CMK (cell line): ENCODE results near the gene GPATCH4.
"Not testable (repeated sequence)": the region's sequence is repeated elsewhere in the genome, so short reads cannot be mapped to it uniquely, and the experiment has no call there.

Experiments
- DNase-seq: peaks from one replicate; pipeline ENCODE4 v3.0.0-alpha.2; 2010; ENCODE audit warnings: low read depth

The GPATCH4 gene

DNA sequence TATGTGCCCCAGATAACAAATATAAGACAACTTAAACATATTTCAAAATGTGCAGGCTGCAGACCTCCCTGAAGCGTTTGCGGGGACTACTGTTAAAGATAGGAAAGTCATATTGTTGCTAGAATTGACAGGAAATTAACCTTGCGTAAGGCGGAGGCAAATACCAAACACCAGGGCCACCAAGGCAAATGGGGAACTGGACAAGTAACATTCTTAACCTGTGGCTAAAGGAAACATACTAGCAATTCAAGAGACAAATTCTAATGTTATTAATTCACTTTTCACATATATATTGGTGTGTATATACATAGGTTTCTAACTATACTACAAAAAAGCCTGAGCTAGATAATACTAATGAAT lies 24.8 kb upstream of the GPATCH4 start:
- no peak for DNase-seq

DNA sequence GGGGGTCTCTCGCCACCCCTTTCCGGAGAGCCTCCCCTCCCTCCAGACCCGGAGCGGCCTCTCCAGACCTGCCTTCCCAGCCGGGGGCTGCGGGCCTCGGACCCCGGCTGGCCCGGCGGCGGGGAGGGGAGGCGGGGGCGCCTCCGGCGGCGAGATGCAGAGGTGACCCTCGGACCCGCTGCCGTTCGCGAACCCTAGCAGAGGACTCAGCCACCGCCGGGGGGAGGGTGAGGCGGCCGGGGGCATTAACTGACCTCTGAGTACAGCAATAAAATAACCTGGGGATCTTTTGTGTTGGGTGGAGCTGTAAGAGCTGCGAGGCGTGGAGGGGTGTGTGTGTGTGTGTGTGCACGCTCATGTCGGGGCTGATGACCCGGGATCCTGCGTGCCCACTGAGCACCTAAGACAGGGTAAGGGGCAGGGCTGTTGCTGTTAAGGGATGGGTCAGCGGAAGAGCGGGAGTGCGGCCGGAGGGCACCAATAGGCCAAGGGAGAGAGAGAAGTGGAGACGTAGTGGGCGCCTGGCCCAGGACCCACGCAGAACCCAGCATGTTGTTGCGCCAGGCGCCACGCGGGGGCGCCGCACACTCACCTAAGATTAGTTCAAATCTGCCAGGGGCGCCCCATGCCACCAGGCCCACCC lies 24.3 kb upstream of the GPATCH4 start:
- no peak for DNase-seq

DNA sequence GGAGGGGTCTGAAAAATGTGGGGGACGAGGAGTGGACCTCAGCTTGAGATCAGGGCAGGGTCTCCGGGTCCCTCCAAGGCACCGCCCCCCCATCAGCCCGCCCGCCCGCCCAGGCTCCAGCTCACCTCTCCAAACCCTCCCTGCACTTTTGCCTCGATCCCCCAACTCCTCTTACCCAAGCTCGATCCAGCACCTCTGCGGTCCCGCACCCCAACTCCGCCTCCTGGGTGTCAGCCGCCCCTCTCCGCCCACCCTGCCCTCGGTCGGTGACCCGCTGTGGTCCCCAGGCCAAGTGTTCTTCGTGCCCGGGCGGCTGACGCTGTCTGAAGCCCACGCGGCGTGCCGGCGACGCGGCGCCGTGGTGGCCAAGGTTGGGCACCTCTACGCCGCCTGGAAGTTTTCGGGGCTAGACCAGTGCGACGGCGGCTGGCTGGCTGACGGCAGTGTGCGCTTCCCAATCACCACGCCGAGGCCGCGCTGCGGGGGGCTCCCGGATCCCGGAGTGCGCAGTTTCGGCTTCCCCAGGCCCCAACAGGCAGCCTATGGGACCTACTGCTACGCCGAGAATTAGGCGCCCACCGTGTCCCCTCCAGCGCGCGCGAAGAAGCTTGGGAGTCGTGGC lies 23.6 kb upstream of the GPATCH4 start:
- DNase-seq: no peak

DNA sequence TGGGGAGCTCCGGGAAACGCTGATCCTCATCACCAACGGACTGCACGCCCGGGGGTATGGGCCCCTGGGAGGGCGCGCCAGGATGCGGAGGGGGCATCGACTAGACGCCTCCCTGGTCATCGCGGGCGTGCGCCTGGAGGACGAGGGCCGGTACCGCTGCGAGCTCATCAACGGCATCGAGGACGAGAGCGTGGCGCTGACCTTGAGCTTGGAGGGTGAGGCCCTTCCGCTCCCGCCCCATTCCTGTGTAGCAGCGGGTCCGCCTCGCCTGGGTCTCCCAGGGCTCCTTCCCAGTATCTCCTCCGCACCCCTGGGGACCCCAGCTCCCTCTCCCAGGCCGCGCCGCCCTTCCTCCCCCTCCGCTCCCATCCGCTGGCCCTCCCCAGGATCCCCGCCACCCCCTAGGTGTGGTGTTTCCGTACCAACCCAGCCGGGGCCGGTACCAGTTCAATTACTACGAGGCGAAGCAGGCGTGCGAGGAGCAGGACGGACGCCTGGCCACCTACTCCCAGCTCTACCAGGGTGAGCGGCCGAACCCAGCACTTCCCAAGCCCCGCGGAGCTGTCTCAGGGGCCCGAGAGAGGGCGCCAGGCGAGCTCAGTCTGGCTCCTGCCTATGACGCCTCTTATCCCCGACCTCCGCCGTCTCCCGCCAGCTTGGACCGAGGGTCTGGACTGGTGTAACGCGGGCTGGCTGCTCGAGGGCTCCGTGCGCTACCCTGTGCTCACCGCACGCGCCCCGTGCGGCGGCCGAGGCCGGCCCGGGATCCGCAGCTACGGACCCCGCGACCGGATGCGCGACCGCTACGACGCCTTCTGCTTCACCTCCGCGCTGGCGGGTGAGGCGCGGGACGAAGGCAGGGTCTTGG lies 22.9 kb upstream of the GPATCH4 start:
- no peak for DNase-seq

DNA sequence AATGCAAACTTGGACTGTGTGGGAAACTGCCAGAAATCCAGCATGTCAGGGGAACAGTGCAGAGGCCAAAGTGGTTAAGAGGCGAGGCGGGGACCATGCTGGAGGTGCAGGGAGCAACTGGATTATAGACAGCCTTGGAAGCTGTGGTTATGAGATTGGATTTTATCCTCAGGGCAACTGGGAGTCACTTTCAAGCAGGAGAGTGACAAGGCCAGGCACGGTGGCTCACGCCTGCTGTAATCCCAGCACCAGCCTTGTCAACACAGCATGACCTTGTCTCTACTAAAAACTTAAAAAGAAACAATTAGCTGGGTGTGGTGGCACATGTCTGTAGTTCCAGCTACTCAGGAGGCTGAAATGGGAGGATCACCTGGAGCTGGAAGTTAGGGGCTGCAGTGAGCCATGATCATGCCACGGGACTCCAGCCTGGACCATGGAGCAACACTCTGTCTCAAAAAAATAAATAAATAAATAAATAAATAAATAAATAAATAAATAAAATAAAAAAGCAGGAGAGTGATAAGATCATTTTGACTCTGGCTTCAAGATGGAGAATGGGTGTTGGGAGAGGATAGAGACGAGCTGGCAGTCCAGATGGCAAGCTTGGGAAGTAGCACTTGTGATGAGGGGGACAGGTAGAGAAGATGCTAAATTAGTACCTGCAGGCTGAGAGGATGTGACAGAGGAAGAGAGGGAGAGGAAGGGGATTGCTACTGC lies 21.5 kb upstream of the GPATCH4 start:
- DNase-seq: no peak

DNA sequence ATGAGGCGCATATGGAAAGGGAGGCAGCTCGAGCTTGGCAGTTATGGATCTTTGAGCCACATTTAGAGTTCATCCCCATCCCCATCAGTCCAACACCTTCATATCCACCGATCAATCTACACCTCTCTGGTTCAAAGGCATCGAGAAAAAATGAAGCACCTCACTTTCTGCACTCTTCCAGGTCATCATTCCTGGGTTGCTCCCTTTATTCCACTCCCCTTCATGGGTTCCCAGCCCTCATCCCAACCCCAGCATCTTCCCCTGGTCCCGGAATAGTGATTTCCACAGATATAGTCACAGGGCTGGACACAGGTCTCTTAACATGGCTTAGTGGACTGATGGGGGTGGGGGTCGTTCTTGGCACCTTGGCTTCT lies 18.3 kb upstream of the GPATCH4 start:
- DNase-seq: no peak

DNA sequence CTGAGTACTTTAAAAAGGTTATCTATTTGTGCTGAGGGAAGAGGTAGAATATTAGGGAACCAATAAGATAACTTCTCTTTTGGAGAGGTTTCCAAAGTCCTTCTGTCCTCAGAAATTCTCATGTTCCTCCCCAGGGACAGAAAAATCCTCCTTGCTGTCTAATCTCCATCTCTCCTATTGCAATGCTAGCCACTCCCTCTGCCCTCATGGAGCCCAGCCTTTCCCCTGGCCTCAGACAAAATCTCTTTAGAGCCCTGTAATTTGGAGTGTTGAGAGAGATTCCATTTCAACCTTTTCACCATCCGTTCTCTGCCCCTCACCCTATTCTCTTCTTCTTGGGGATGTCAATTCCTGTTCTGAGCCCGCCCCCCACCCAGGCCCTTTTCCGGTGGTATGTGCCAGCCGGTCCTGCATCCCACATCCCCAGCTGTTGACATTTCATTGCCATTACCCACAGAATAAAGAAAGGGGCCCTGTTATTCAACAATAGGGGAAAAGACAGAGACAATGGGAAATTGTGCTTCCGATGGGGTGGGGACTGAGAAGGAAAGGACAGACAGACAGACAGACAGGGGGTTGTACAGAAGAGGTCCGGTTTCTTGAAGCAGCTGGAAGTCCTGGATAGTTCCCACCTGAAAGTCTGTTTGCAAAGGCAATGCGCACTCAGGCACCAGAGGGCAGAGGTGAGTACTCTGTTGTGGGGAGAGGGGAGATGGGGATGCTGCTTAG lies 17.7 kb upstream of the GPATCH4 start, which contains the start of gene HAPLN2:
Gene HAPLN2, plus strand, starts transcription at position 563 of the 729 bp plus-strand sequence. CDS start 4,076 bp downstream, outside the sequence.
- no peak for DNase-seq

DNA sequence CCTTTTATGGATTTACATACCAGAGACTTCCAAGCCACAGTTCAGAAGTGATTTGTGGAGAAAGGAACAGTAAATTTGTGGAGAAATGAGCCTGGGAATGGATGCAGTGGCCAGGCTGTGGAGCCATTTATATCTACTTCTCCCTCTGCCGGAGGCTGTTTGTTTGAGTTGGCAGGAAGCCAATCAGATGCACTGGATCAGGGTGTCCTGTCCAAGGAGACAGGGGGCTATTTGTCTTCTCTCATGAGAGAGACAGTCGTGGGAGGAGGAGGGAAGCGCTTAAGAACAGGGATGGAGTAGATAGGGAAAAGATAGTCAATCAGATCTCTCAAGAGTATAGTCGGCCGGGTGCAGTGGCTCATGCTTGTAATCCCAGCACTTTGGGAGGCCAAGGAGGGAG lies 15.2 kb upstream of the GPATCH4 start:
- DNase-seq: peak; percentile 78

DNA sequence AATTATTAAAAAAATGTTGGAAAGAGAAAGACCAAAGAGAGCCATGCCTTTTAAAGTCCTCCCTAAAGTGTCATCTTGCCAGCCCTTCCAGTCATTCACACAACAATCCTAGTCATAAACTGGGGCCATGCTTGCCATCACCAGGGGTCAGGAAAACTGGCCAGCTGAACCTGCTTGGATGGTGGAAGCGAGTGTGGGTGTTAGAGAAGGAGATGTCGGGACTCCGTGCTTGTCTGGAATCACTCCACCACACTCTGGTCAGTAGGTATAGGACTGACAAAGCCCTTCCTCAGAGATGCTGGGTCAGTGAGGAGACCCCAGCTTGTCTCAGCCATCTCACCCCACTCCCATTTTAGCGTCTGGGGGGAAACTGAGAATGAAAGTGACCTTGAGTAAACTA lies 14.7 kb upstream of the GPATCH4 start:
- DNase-seq: no peak

DNA sequence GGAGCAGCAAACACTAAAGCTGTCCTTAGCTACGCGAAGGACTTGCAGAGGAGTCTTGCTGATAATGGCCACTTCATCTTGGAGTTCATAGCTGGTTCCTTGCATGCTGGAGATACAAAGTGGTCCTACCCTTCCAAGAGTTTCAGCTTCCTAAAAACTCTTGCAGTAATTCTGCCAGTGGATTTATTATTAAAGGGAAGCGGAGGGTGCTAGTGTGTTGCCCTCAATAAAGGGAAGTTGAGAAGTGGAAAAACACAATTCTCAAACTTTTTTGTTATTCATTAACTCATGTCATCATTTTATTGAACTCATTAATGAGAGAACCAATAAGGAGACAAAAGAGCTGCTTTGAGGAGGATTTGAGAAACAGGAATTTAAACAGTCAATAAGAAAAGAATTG lies 11.4 kb upstream of the GPATCH4 start:
- DNase-seq: no peak

DNA sequence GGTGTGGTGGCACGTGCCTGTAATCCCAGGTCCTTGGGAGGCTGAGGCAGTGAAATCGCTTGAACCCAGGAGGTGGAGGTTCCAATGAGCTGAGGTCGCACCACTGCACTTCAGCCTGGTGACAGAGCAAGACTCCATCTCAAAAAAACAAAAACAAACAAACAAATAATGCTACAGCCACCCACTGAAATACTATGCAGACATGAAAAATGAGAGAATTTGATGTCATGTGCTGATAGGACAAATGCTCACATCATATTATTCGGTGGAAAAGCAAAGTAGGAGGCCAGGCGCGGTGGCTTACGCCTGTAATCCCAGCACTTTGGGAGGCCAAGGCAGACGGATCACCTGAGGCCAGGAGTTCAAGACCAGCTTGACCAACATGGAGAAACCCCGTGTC lies 8.8 kb upstream of the GPATCH4 start:
- DNase-seq: not testable (repeated sequence)

DNA sequence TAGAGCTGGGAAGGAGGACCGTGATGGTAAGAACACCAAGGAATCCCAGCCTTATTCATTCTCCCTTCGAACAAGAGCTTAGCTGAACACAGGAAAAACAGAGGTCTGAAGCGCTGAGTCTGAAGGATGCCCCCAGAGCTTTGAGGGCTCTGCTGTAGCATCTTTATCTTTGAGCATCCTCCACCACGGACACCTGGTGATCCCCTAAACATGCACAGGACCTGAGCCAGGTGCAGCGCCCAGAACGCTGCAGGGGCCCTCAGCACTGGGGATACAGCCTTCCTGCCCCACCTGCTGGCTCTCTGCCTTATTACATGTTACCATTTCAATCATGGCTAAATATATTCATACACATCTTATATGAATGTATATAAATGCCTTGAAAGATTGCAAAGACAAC lies 7.7 kb upstream of the GPATCH4 start:
- no peak for DNase-seq

DNA sequence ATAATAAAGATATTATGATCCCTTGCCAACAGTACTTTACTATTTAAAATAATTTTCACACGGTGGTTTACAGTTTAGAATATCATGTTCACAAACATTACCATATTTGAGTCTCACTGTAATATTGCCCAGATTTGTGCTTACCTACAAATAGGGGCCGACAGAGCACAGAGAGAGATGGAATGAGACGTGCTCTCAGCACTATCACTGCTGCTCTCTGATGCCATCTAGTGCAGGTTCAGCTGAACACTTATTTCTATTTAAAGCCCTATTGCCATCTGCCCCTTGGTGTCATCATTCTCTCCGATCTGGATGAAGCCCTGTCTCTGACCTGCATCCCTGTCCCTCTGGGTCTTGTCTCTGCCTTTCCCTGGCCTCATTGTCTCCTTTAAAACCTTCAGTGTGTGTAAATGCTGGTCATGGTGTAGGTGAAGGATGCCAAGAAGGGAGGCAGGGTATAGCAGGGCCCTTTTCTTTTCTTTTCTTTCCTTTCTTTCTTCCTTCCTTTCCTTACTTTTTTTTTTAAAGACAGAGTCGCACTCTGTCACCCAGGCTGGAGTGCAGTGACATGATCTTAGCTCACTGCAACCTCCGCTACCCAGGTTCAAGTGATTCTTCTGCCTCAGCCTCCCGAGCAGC lies 6.9 kb upstream of the GPATCH4 start:
- no peak for DNase-seq

DNA sequence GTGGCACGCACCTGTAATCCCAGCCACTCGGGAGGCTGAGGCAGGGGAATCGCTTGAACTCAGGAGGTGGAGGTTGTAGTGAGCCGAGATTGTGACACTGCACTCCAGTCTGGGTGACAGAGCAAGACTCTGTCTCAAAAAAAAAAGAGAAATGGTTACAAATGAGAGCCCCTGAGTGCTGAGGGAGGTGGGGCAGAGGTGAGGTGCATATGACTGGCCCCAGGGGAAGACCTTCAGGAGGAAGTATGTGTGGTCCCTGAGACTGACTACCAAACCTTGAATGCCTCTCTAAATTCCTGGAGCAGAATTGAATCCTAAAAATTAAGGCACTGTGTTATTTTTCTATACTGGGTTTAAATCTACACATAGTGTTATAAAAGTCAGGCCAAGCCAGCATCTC lies 6.1 kb upstream of the GPATCH4 start:
- not testable (repeated sequence) for DNase-seq

DNA sequence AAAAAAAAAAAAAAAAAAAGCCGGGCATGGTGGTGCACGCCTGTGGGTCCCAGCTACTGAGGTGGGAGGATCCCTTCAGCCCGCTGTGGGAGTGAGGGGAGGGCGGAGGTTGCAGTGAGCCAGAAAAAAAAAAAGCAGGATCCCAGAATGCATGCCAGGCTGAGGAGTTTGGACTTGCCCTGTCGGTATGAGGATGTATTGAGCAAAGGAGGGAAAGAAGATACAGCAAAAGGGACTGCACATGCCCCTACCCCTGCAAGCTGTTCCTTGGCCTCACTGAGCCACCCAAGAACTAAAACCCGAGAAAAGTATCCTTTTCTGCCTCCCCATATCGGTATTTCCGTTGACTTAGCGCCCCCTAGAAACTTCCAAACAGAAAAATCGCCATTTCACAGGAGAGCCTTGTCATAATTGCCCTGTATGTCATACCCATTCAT lies 1.3 kb upstream of the GPATCH4 start:
- DNase-seq: no peak

DNA sequence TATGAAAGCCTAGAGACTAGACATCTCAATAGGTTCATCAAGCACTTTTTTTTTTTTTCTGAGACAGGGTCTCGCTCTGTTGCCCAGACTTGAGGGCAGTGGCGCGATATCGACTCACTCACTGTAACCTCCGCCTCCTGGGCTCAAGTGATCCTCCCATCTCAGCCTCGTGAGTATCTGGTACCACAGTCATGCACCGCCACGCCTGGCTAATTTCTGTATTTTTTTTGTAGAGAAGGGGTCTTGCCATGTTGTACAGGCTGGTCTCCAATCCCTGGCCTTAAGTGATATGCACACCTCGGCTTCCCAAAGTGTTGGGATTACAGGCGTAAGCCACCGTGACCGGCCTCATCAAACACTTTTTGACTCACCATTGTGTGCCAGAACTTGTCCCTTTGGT lies 613 bp upstream of the GPATCH4 start:
- no peak for DNase-seq

DNA sequence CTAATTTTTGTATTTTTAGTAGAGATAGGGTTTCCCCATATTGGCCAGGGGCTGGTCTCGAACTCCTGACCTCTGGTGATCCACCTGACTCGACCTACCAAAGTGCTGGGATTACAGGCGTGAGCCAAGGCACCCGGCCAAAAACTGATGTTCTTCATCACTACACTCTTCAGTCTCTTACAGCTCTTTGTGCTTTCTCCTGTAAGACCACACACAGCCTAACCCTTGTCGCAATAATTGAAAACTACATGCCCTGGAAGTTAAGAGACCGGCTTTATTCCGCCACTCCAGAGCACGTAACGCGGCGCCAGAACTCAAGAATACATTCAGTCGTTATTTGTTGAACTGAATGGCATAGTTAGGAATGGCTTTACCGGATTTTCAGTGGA lies 552 bp downstream of the GPATCH4 start:
- no peak for DNase-seq

DNA sequence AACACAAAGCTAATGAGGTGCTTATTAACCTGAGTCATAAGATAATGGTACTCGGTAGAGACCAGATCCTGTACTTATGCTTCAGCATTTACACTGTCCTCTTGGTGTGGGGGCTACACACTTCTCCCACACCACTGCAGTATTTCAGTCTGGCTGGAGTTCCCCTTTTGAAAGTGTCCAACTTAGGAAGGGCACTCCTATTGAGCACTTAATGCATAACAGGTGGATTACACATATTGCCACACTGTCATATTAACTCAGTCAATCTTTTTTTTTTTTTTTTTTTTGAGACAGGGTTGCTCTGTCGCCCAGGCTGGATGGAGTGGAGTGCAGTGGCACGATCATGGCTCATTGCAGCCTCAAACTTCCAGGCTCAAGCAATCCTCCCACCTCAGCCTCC lies 1.5 kb downstream of the GPATCH4 start:
- no peak for DNase-seq

DNA sequence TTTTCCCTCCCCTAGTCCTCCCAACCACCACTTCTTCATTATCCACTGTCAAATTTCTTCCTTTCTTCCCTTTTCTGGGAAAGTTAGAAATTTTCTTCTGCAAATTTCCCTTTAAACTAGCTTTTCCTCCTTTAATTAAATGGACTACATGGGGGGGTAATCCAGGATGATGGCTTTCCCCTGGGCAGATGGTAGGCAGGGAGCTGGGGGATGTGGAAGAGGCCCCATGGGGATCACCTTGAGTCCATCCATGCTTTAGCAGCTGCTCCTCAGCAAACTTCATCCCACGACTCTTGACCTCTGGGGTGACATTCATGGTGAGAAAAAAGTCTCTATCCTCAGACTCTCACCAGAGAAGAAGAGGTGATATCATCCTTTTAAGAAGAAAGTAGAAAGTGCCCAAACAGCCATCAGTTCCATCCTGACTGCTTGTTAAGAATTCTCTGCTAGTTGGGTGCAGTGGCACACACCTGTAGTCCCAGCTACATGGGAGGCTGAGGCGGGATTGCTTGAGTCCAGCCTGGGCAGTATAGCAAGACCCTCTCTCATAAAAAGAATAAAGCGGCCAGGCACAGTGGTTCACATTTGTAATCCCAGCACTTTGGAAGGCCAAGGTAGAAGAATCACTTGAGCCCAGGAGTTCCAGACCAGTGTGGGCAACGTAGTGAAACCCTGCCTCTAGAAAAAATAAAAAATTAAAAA lies 2.4 kb downstream of the GPATCH4 start:
- no peak for DNase-seq

DNA sequence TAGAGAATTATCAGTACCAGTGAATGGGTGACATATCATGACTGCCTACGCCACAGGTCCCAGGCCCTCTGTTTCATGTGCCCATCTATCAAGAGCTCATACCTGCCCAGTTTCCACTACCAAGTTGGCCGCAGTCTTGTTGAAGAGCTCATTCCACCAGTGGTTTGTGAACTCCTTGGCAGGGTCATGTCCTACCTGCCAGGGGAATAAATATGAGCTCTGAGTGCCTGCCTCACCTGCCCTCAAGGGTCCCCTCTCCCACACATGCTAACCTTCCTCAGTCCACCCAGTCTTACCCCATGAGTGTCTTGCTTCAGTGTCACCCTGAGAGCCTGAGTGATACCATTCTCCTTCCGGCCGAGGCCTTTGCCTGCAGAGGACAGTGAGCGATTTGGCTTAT lies 3.2 kb downstream of the GPATCH4 start:
- DNase-seq: no peak

DNA sequence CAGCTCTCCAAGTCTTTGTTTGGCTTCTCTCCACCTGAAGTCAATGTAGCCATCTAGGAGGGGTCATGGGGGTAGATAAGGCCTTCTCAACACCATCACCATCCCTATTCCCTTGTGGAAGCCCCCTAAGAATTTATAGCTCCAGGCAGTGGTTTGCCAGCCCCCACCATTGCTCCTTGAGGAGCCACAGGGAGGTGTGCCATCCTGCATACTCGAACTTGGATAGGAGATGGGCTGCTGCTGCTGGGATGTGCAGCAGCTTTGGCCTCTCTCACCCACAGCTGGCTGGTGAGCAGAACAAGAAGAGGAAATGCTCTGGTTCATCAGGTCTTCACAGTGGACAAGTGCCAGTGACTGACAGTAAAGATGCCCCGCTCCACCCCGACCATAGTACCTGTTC lies 4.9 kb downstream of the GPATCH4 start:
- DNase-seq: no peak
